Measurements from ENCODE around the gene PRRG4. TPM values are rescaled to one million over a fixed set of nuclear protein-coding genes. Genes with fewer than 3 reads are reported as not detected.
"Not testable (repeated sequence)": the region's sequence is repeated elsewhere in the genome, so short reads cannot be mapped to it uniquely, and the experiment has no call there.

Gene PRRG4
- total RNA-seq, 1 donor from 2014 or later, result 36.9 TPM

- ATAC-seq, result not testable (repeated sequence)
These were observed 58.1 kb downstream of the PRRG4 start for GRCh38 chr11:32887707-32888383.

- not testable (repeated sequence) for ATAC-seq
These were observed 58.6 kb downstream of the PRRG4 start for GRCh38 chr11:32888384-32888710.

- no peak for ATAC-seq
These were observed 59.1 kb downstream of the PRRG4 start for GRCh38 chr11:32888805-32889204.

- no peak for ATAC-seq
These were observed 61.3 kb downstream of the PRRG4 start for GRCh38 chr11:32890843-32891656.

- no peak for ATAC-seq
These were observed 62.1 kb downstream of the PRRG4 start for GRCh38 chr11:32891657-32892354.

GRCh38 chr11:32892355-32893092 lies 62.8 kb downstream of the PRRG4 start, which contains the start of gene QSER1:
TSS of gene QSER1 (plus strand) at chr11:32892811. CDS start at chr11:32893126, 315 bp downstream.
- peak; percentile 76 for ATAC-seq

GRCh38 chr11:32893093-32893342 lies 63.3 kb downstream of the PRRG4 start:
- no peak for ATAC-seq

- peak; percentile 50 for ATAC-seq
These were observed 63.8 kb downstream of the PRRG4 start for GRCh38 chr11:32893343-32894148.

GRCh38 chr11:32894149-32894827 lies 64.6 kb downstream of the PRRG4 start:
- ATAC-seq, result peak; percentile 81

- no peak for ATAC-seq
These were observed 65.2 kb downstream of the PRRG4 start for GRCh38 chr11:32894921-32895320.

GRCh38 chr11:32895471-32895870 lies 65.7 kb downstream of the PRRG4 start:
- ATAC-seq, result no peak

GRCh38 chr11:32897103-32897502 lies 67.4 kb downstream of the PRRG4 start:
- no peak for ATAC-seq

GRCh38 chr11:32899438-32899837 lies 69.7 kb downstream of the PRRG4 start:
- no peak for ATAC-seq

- ATAC-seq, result peak; percentile 89
These were observed 72.5 kb downstream of the PRRG4 start for GRCh38 chr11:32902089-32902665.

- ATAC-seq, result no peak
These were observed 75.4 kb downstream of the PRRG4 start for GRCh38 chr11:32905028-32905667.

Other genes with a start within 250 kb of the PRRG4 start
- gene EIF3M, start 246.1 kb upstream of the PRRG4 start, total RNA-seq, result 186 TPM
- 0.40 TPM for gene CCDC73, start 35.3 kb upstream of the PRRG4 start, total RNA-seq
- 28.3 TPM for gene QSER1, start 62.9 kb downstream of the PRRG4 start, total RNA-seq
- gene DEPDC7, start 186.0 kb downstream of the PRRG4 start, total RNA-seq, result 5.6 TPM
- 7.6 TPM for gene TCP11L1, start 209.6 kb downstream of the PRRG4 start, total RNA-seq

Data from esophagus mucosa (tissue), 1 donor.